ENCODE data around the gene BCL11B. TPM values are rescaled to one million over a fixed set of nuclear protein-coding genes. Genes with fewer than 3 reads are reported as not detected.

Gene BCL11B
- polyA plus RNA-seq, 3 donors = 0.01 TPM; not detected in 2

DNA sequence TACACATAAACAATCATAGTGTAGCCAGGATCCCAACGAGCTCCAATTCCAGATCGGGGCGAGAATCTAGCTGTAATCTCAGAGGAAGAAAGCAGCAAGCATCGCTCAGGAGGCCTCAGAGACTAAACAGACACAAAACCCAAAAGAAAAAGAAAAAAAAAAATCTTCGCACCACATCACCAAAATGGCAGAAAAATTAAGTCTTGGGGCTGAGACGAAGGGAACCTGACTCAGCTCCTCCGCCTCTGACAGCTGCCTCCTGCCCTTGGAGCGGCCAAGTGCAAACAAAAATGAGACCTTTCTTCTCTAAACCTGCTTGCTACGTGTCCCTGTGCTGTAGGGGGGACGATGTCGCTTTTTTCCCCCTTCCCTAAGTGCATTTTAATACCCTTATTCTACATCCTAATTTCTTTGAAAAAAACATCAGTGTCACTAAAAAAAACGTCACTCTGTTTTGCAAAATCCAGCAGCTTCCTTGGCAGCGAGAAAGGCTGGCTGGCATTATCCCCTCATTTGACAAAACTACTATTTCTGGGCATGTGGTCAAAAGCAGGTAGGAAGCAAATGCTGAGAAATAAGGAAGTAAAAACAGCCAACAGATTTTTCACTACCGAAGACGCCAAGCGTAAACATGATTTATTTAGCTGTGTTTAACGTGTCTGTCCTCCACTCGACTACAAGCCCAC is 30.5 kb downstream of the BCL11B start:
- intact Hi-C loops (cut with micrococcal nuclease) = no loop called here
- Mint-ChIP-seq H3K4me1 (no peaks in the 10 kb centered on the region), H3K9me3 (peaks cover 0 to 12% (median 3%) of the 10 kb centered on the region in 7 donors), H3K36me3 (no peaks in the 10 kb centered on the region), H3K4me3 (peak overlapping the region in 1 of 2 donors; percentile 33), H3K27me3 (ENCODE audit: low read depth in 3 of 3) (peaks cover 46 to 70% (median 62%) of the 10 kb centered on the region in 3 donors), H3K27ac (peak overlapping the region in 1 of 7 donors; percentile 42)
- no peak overlapping the region for H3K9ac ChIP-seq (ENCODE audit: insufficient read depth, low read length, poor library complexity, severe bottlenecking)
- H3K79me2 ChIP-seq (ENCODE audit: insufficient read depth, low read length) = no peaks in the 10 kb centered on the region
- peaks cover 18 to 58% of the 10 kb centered on the region in 2 donors for H3K27me3 ChIP-seq (ENCODE audit: control insufficient read depth in 2 of 2, insufficient read depth in 2 of 2, low read length in 2 of 2)
- H3K9me3 ChIP-seq (replicated peaks in 1 of 2; ENCODE audit: control insufficient read depth in 1 of 2, insufficient read depth in 1 of 2, low read length in 2 of 2) = peaks cover 0 to under 1% of the 10 kb centered on the region in 2 donors
- DNase-seq = no peak
- no peak overlapping the region for H2AFZ ChIP-seq (ENCODE audit: insufficient read depth, low read depth, low read length, poor library complexity, severe bottlenecking)
- H3K4me3 ChIP-seq (replicated peaks in 1 of 3; ENCODE audit: low read depth in 2 of 3, low read length in 3 of 3) = no peak overlapping the region
- H3K4me1 ChIP-seq (ENCODE audit: control insufficient read depth in 1 of 2, insufficient read depth in 2 of 2, low read length in 2 of 2) = no peaks in the 10 kb centered on the region
- TF ChIP-seq, protein P1, sequence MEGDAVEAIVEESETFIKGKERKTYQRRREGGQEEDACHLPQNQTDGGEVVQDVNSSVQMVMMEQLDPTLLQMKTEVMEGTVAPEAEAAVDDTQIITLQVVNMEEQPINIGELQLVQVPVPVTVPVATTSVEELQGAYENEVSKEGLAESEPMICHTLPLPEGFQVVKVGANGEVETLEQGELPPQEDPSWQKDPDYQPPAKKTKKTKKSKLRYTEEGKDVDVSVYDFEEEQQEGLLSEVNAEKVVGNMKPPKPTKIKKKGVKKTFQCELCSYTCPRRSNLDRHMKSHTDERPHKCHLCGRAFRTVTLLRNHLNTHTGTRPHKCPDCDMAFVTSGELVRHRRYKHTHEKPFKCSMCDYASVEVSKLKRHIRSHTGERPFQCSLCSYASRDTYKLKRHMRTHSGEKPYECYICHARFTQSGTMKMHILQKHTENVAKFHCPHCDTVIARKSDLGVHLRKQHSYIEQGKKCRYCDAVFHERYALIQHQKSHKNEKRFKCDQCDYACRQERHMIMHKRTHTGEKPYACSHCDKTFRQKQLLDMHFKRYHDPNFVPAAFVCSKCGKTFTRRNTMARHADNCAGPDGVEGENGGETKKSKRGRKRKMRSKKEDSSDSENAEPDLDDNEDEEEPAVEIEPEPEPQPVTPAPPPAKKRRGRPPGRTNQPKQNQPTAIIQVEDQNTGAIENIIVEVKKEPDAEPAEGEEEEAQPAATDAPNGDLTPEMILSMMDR (IDR thresholded peaks at IDR 0.05) = no peak
- no peaks in the 10 kb centered on the region for H3K36me3 ChIP-seq (replicated peaks in 1 of 2; ENCODE audit: control insufficient read depth in 1 of 2, insufficient read depth in 2 of 2, low read length in 2 of 2)
- WGBS (ENCODE audit: insufficient coverage) = 35% methylated on average over 8 of the region's 18 CpGs
- no peaks in the 10 kb centered on the region for H4K20me1 ChIP-seq (ENCODE audit: insufficient read depth, low read length)
- H3K27ac ChIP-seq (ENCODE audit: low read depth in 1 of 2, low read length in 2 of 2) = no peak overlapping the region
- no peak overlapping the region for H3K4me2 ChIP-seq (replicated peaks; ENCODE audit: extremely low read depth, low read length, poor library complexity, severe bottlenecking)

DNA sequence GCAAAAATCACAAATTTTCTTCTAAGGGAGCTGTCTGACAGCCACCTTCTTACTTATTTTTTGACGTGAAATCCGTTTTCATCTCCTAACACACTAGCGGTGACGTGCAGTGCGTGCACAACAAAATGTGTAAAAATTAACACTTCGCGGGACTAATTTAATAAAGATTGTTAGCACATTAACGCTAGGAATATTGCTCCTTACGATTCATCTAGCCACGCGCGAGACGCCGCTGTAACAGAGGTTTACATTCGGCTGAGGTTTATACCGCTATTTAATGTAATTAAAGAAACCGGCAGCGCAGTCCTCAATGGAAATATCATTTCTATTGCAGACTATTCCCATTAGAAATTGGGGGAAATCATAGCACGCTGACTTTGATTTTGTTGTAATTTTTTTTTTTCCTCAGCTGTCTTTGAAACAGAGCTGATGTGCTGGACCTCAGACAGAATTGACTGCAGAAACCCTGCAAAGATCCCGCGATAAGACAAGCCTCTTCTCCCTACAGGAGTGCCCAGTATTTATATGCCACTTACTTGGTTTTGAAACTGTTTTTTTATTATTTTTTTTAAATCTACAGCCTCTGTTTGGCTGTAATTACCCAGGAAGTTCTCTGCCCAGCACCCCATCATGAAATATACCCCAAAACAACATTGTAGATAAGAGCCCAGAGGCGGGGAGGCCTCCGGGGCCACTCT is 31.2 kb downstream of the BCL11B start:
- TF ChIP-seq, protein P1 (IDR thresholded peaks at IDR 0.05) = no peak
- no peak overlapping the region for H3K4me3 ChIP-seq (replicated peaks in 1 of 3; ENCODE audit: low read depth in 2 of 3, low read length in 3 of 3)
- no peak overlapping the region for H3K4me2 ChIP-seq (replicated peaks; ENCODE audit: extremely low read depth, low read length, poor library complexity, severe bottlenecking)
- no peaks in the 10 kb centered on the region for H3K79me2 ChIP-seq (ENCODE audit: insufficient read depth, low read length)
- Mint-ChIP-seq H3K27ac (peak overlapping the region in 1 of 7 donors; percentile 29), H3K27me3 (ENCODE audit: low read depth in 3 of 3) (peaks cover 47 to 70% (median 65%) of the 10 kb centered on the region in 3 donors), H3K9me3 (peaks cover 0 to 17% (median 6%) of the 10 kb centered on the region in 7 donors), H3K4me3 (peak overlapping the region in 1 of 2 donors; percentile 33), H3K4me1 (no peaks in the 10 kb centered on the region), H3K36me3 (peaks cover 0 to under 1% of the 10 kb centered on the region in 2 donors)
- H3K27me3 ChIP-seq (ENCODE audit: control insufficient read depth in 2 of 2, insufficient read depth in 2 of 2, low read length in 2 of 2) = peaks cover 17 to 59% of the 10 kb centered on the region in 2 donors
- no peak overlapping the region for H2AFZ ChIP-seq (ENCODE audit: insufficient read depth, low read depth, low read length, poor library complexity, severe bottlenecking)
- no peaks in the 10 kb centered on the region for H3K36me3 ChIP-seq (replicated peaks in 1 of 2; ENCODE audit: control insufficient read depth in 1 of 2, insufficient read depth in 2 of 2, low read length in 2 of 2)
- intact Hi-C loops (cut with micrococcal nuclease) = no loop called here
- H3K4me1 ChIP-seq (ENCODE audit: control insufficient read depth in 1 of 2, insufficient read depth in 2 of 2, low read length in 2 of 2) = no peaks in the 10 kb centered on the region
- H4K20me1 ChIP-seq (ENCODE audit: insufficient read depth, low read length) = no peaks in the 10 kb centered on the region
- no peak overlapping the region for H3K9ac ChIP-seq (ENCODE audit: insufficient read depth, low read length, poor library complexity, severe bottlenecking)
- no peak overlapping the region for H3K27ac ChIP-seq (ENCODE audit: low read depth in 1 of 2, low read length in 2 of 2)
- no peak for DNase-seq
- H3K9me3 ChIP-seq (replicated peaks in 1 of 2; ENCODE audit: control insufficient read depth in 1 of 2, insufficient read depth in 1 of 2, low read length in 2 of 2) = peaks cover 0 to 3% of the 10 kb centered on the region in 2 donors
- 100% methylated on average over 2 of the region's 23 CpGs for WGBS (ENCODE audit: insufficient coverage)
